GM18858 (cell line): Measurements from ENCODE around the gene DLG4.
A peak's percentile ranks its signal among the peaks of the same experiment; 100 is the strongest.
"Not testable (repeated sequence)": the region's sequence is repeated elsewhere in the genome, so short reads cannot be mapped to it uniquely, and the experiment has no call there.

Experiments used
- ATAC-seq: cut with Tn5 transposase; IDR thresholded peaks from one replicate; pipeline ENCODE4 v1.9.1; 2021; ENCODE audit not compliant: unreplicated experiment

The DLG4 gene

GRCh38 chr17:7249830-7250229 is 30.2 kb upstream of the DLG4 start:
- ATAC-seq, result no peak

DNA sequence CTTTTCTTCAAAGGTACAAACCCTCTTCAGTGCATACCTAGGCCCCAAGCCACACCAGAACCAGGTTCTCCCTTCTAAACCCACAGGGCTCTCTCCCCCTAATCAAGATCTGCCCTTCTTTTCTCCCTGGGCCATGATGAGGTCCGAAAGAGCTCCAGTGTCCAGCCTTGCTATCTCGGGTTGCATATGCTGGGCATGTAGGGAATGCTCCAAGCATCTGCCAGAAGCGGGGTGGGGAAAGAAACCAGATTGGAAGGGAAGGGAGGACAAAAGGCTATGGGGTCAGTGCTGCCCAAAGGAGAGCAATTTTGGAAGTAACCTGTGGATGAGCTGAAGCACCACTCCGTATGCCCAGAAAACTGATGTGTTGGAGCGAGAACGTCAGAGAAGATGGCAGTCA is 29.6 kb upstream of the DLG4 start:
- no peak for ATAC-seq

GRCh38 chr17:7248796-7249195 is 29.2 kb upstream of the DLG4 start:
- no peak for ATAC-seq

DNA sequence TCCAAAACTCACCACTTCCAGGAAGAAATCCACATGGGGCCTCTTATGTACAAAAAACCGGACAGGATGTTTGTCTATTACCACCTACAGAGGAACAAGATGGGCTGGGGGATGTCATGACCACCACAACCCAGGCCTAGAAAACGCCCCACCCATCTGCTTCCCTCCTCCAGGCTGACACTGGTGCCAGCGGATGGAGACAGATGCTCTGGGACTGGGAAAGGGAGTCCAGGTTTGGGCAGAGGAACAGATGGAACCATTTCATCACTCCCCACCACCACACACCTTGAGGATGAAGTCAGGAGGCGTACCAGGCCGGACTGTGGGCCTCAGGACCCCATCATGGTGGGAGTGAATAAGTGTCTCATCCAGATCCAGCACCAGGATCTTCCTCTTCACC is 27.1 kb upstream of the DLG4 start:
- ATAC-seq, result no peak

DNA sequence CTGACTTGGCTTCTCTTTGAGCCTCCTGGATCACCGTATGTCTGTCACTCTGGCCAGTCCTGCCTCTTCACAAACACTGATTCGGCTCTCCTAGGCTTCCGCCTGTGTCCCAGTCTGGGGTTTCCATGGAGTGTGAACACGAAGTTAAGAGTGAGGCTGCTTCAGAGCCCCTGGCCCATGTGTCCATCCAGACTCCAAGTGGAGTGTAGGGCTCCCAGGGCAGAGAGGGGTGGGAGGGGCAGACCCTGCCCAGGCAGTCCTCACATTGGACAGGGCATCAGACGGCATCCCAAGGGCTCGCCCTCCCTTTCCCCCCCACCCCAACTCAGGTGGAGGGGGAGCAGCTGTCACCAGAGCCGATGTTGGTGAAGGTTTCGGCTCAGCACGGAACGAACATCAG is 24.2 kb upstream of the DLG4 start:
- ATAC-seq, result not testable (repeated sequence)

DNA sequence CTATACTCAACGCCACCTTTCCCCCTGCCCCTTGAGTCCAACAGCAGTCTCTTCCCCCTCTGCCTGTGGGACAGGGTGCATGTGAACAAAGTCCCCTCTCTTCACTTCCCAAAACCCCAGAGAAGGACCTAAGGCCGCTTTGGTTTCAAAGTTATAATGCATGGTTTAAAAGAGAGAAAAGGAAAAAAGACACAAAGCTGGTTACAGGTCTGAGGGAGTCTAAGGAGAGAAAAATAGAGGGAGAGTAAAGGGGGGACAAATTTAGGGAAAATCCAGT is 23.8 kb upstream of the DLG4 start:
- no peak for ATAC-seq

DNA sequence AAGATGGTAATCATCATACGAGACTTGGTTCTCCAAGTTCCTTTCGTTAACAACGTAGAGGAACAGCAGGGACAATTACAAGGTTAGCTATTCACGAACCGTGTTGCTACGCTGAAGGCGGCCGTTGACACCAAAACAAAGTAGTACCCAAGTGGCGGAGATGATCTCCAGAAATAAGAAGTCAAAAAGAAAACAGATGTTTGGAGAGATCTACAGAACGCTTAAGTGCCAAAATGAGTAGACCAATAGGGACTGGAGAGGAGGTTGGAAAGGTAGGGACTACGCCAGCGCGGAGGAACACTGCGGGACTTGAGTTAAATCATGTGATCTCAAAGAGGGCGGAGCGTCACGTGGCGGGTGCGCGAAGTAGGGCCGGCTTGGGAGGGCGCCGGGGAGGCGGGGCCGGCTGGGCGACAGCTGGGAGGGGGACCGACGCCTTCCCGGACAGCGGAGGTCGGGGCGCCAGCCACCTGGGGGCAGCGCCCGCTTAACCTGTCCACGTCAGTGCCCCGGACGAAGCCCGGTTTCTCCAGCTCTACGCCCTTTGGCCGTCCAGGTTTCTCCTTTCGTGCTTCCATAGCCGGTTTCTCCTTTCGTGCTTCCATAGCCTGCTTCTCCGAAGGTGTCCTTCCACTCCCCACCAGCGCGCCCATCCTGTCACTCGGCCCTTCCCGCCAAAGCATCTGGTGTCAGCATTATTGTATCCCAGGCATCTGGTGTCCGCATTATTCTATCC is 23.2 kb upstream of the DLG4 start:
- no peak for ATAC-seq

DNA sequence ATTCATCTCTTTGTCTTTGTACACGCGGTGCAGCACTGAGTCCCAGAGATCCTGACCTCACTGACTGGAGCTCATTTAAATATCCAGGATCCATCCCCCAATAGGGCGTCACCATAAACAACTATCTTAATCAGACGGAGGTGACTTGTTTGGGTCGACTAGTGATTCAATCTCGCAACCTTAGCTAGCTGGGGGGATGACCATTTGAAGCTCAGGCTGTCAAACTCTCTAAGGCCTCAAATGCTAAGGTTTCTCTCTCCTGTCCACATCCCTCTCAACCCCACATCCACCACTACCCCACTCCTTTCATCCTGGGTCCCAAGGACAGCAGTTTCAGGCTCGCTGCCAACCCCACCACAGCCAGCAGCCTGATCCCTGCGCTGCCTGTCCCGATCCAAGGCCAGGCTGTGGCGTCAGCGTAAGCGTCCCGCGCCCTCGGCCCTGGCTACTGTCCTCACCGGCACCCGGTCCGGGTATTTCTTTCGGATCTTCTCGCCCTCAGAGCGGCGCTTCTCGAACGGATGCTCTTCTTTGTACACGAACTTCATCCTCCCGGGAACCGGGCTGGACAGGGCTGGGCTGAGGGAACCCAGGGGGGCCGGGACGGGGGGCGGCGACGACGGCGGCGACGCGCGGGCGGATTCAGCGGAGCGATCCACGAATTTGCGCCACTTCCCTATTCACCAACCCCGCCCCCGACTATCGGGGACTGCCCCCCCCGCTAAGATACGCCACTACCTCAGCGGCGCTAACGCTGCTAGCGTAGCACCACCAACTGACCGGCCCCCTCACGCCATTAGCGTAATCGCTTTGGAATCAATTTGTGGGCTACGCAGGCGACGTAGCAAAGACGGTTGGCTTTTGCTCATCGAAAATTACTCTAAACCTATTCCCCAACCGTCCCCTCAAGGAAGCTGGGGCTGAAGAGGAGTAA is 22.4 kb upstream of the DLG4 start, which contains the start of gene GABARAP:
Gene GABARAP (minus strand): TSS at position 667 of the 934 bp plus-strand sequence. CDS start 119 bp downstream, at position 548.
- no peak for ATAC-seq

DNA sequence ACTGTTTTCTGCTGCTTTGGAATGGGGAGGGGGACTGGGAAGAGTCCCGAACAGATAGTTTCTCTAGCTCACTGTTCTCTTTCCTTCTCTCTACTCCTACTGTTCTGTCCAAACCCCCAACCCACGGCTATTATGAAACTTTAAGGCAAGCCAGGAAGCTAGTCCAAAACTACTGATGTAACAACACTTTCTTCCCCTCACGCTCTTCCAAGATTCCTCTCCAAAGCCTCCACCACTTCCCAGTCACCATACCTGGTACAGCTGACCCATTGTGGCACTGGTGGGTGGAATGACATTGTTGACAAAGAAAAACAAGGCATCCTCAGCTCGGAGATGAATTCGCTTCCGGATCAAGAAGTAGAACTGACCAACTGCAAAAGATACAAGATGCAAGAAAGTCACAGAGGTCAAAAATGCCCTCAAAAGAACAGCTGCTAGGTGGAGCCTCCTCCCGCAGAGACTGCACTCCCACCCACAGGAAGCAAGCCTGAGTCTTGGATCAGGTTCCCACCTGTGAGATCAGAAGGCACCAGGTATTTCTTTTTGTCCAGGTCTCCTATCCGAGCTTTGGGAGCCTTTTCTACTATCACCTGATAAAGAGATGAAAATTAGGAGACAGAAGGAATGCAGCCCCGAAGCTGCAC is 21.6 kb upstream of the DLG4 start:
- ATAC-seq, result no peak

DNA sequence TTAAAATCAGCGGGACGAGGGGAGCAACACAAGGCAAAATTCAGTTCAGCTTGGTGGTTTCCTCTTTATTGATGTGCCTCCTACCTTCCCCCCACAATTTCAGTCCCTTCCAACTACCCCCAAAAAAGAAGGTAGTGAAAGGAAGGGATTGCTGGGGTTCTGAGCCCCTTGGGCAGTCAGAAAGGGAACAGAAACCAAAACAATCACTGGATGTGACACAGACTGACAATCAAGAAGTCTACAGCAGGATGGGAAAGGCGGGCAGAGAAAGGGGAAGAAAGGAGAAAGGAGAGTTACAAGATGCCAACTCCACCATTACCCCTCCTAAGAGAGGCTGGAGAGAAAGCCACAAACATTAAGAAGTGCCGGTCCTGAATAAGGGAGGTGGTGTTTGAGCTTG is 20.7 kb upstream of the DLG4 start:
- no peak for ATAC-seq

- ATAC-seq, result peak; percentile 24
Observed at GRCh38 chr17:7239091-7240027, 19.7 kb upstream of the DLG4 start, which contains the start of gene PHF23. TSS of gene PHF23 (minus strand) at chr17:7239457. CDS start at chr17:7239279, 178 bp downstream.

DNA sequence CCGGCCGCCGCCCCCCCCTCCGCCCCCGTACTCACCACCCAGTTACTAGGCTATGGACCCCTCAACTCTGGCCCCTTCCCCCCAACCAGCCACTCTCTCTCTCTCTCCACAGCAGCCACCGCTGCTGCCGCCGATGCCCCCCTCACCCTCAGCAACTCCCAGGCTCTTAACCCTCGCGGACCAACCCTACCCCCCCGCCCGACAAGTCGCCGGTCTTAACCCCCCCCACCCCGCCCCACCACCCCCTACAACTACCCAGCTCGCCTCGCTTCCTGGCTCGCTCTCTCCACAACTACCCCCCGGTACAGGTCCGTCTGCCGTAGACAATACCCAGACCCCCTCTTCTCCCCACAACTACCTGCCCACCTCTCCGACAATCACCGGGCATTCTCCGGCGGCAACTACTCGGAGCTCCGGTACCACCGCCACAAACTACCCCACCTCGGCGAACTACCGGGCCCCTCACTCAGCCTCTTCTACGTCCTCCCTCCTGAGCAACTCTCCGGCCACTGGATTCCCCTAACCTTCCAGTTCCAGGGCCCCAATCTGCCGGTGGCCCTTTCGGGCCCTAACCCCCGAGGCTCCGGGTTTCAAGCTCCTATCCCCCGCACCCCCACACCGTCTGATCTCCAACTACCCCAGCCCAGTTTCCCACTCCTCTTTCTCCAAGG is 18.9 kb upstream of the DLG4 start:
- ATAC-seq, result no peak

DNA sequence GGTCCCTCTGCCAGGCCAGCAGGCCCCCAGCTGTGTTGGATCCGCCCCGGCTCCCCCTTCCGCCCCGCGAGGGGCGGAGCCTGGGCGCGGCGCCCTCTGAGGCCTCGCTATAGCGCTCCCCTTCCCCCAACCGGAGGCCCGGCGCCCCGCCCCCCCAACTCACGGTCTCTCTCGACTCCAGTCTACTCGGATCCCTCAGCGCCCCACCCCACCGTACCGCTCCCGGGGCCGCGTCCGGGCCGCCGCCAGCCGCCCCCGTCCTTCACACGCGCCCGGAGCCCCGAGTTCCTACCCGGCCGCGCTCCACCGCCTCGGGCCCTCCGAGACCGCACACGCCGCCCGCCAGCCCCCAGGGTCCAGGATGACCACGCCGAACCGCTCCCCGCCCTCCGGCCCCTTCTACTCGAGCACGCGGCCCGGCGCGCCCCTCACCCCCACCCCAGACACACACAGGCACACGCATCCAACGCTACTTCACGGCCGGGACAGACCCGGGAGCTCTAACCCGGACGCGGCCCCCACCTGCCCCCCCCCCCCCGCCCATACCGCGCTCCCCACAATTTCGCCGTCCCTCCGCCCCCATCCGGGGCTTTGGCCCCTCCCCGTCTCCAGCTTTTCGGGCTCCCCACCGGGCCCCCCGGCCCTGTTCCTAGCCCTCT is 18.3 kb upstream of the DLG4 start:
- ATAC-seq, result no peak

GRCh38 chr17:7237266-7237760 is 17.7 kb upstream of the DLG4 start:
- ATAC-seq, result no peak

- no peak for ATAC-seq
Observed at GRCh38 chr17:7236808-7237207, 17.2 kb upstream of the DLG4 start.

DNA sequence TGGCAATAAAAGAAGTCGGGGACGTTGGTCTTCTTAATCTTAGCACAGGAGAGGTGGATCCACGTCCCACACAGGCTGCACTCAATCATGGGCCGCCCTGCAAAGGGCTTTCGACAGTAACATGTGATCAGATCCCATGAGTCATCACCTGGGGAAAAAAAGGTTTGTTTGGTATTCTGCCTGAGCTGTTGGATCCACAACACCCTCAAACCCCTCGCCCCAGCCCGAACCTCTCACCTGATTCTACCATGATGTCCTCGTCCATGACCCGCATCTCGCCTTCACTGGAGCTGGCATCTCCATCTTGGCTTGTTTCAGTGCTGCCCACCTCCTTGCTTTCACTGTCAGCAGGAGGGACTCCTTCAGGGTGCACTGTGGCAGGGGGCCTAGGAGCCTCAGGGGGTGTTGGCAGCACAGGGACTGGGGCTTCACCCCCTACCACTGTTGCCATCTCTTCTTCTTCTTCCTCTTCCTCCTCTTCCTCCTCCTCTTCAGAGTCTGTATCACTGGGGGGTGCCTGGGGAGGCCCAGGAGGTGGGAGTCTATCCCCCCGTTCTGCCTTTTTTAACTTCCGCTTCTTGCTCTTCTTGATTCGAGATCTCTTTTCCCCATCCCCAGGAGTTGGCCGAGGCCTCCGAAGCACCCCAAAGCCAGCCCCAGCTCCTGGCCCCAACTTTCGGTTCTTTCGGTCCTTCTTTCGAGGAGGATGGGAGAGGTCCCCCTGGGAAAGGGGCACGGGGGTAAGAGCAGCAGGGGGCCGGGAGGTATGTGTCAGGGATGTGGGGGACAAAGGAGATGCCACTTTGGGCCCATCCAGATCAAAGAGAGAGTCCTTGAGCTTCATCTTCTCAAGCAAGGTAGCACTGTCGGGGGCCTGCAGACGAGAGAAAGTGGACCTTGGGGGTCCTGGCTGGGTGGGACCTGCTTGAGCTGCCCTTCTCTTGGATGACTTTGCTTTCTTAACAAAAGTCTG is 16.3 kb upstream of the DLG4 start:
- ATAC-seq, result no peak

DNA sequence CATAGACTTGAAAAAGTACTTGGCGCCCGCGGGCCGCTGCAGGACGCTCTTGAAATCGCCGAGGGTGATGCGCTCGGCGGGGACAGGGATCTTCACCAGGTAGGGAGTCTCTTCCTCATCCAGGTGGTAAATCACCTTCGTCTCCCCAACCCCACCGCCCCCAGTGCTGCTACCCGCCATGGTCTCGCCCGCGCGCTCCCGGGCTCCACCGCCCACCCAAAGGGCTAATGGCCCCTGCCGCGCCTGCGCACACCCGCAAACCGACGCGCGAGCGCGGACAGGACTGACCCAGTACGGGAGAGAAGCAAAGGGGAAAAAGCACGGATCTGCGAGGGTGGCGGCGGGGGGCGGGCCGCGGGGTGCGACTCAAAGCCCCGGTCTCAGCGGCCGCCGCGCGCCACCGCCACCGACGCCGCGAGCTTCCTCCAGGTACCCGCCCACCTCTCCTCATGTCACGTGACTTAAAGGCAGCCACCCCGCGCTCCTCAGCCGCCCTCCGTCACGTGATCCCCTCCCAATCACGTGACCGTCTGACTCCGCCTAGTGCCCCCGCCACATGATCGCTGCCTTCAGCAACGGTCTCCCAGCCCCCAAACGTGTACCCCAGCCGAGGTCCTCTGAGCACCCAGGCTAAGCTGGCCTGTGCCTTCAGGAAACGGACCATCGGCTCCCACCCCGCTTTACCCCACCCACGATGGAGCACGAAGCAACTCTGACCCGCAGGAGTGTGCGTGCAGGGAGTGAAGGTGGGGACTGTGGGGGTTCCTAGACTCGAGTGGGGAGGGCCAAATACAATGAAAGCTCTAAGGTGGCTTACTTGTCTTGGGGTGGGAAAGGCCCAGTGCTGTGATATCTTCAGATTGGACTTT is 14.7 kb upstream of the DLG4 start, which contains the start of gene DVL2:
Gene DVL2 (minus strand): TSS at position 435 of the 869 bp plus-strand sequence. CDS start 255 bp downstream, at position 180.
- peak; percentile 39 for ATAC-seq
